Measurements from ENCODE around the gene SET. TPM values are rescaled to one million over a fixed set of nuclear protein-coding genes. Genes with fewer than 3 reads are reported as not detected.
A peak's percentile ranks its signal among the peaks of the same experiment; 100 is the strongest.

Gene SET
- total and polyA plus RNA-seq, 2 of the 13 experiments (the other 11 are each of a cell fraction or from before 2014, with no cell fraction given): 94.2 to 611 TPM

GRCh38 chr9:128733256-128733655 lies 44.2 kb downstream of the SET start (continued):
- peak; percentile 66 for TF ChIP-seq ZHX2 (IDR thresholded peaks at IDR 0.05; ENCODE audit: low read depth)
- no peak for TF ChIP-seq ZHX2 (CRISPR knock-in tag; IDR thresholded peaks at IDR 0.05; ENCODE audit: borderline replicate concordance)
- 0 out of 2 replicates have a peak, but pooled peaks have one; percentile 27 for TF ChIP-seq ARNT2 (CRISPR knock-in tag; IDR thresholded peaks at IDR 0.05; ENCODE audit: low read depth)
- TF ChIP-seq XRCC5 (optimal IDR thresholded peaks at IDR 0.05; ENCODE audit: low read length): peak; percentile 95
- no peak for TF ChIP-seq ZBTB8A (CRISPR knock-in tag; IDR thresholded peaks at IDR 0.05; ENCODE audit: borderline replicate concordance, low read depth)
- TF ChIP-seq TFDP2 (CRISPR knock-in tag; IDR thresholded peaks at IDR 0.05): 0 out of 2 replicates have a peak, but pooled peaks have one; percentile 35
- TF ChIP-seq KLF16 (CRISPR knock-in tag; IDR thresholded peaks at IDR 0.05): peak in 1 of 2 experiments; percentile 76; a peak in 1 of 4 replicates
- peak; percentile 26; the same call in 1 of the 2 replicates for TF ChIP-seq ETV5 (CRISPR knock-in tag; IDR thresholded peaks at IDR 0.05; ENCODE audit: borderline replicate concordance)
- TF ChIP-seq MED1 (CRISPR knock-in tag; IDR thresholded peaks at IDR 0.05): peak; percentile 52; the same call in 1 of the 2 replicates
- no peak for TF ChIP-seq CEBPZ (IDR thresholded peaks at IDR 0.05; ENCODE audit: low read length)
- TF ChIP-seq KAT8 (CRISPR knock-in tag; IDR thresholded peaks at IDR 0.05): peak; percentile 89
- TF ChIP-seq SAP130 (CRISPR knock-in tag; IDR thresholded peaks at IDR 0.05; ENCODE audit: low read depth): peak; percentile 75
- TF ChIP-seq ZBED4 (CRISPR knock-in tag; IDR thresholded peaks at IDR 0.05; ENCODE audit: borderline replicate concordance): 0 out of 2 replicates have a peak, but pooled peaks have one; percentile 29
